Activated T-cell treated with anti-CD3 and anti-CD28 coated beads, Interleukin-2, amount 50 U/mL, for 4 hours (primary cell): ENCODE data around the gene TTLL6. TPM values are rescaled to one million over a fixed set of nuclear protein-coding genes. Genes with fewer than 3 reads are reported as not detected.

ENCODE experiments used
- ATAC-seq, 2 donors: fragments of 200-7000 bp; cut with Tn5 transposase; one replicate each; pipeline ENCODE4 v1.10.0; 2021
- DNase-seq: peaks from one replicate; pipeline ENCODE4 v3.0.0-alpha.2; 2020
- H3K27me3 Mint-ChIP-seq: one replicate; pipeline ENCODE4 v1.8.0; 2021; ENCODE audit warnings: low read depth, mixed read lengths
- H3K36me3 Mint-ChIP-seq: one replicate; pipeline ENCODE4 v1.8.0; 2022; ENCODE audit warnings: mixed read lengths; ENCODE audit not compliant: insufficient read depth
- H3K4me1 Mint-ChIP-seq: one replicate; pipeline ENCODE4 v1.8.0; 2021; ENCODE audit warnings: low read depth, mixed read lengths
- H3K4me3 Mint-ChIP-seq: one replicate; pipeline ENCODE4 v1.8.0; 2021; ENCODE audit warnings: mild to moderate bottlenecking, moderate library complexity, mixed read lengths
- H3K9me3 Mint-ChIP-seq: one replicate; pipeline ENCODE4 v1.8.0; 2021; ENCODE audit warnings: mixed read lengths
- total RNA-seq, 3 donors: library from RNA; stranded (reverse); gene quantifications; one replicate each; pipeline ENCODE4 v1.2.1, GENCODE V29; 2021

TTLL6 gene
- total RNA-seq, 3 donors from 2014 or later, result not detected

DNA sequence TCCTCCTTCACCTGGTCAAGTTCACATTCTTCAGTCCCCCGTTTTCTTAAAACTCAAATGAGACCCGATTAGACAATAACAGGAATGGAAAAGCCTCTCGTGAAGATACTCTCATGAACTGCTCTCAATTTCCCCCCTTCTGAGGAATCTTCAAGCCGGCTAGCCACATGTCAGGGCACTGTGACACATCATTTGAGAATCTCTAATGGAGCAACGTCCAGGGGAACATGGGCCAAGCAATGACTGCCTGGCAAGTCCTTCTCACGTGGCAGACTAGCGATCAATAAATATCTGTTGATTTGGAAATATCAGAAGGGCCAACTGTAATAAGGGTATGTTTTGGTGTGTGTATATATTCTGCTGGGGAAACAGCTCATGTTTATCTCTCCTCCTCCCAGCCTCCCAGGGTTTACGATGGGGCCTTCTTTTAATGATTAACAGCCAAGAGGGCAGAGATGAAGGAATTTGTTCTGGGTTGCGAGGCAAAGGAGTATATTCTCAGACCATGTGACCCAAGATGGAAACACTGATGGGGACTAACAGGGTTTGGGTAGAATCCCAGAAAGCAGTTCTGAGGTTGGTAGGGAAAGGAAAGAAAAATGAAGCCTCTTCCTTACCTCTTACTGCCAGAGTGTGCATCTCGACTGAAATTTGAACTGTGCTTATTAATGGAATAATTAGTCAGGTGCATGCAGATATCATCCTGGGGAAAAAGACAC, 21.4 kb downstream of the TTLL6 start:
- peaks cover 8% of the 10 kb centered on the region for H3K4me1 Mint-ChIP-seq
- no peak for DNase-seq
- H3K4me3 Mint-ChIP-seq, result no peak overlapping the region
- H3K9me3 Mint-ChIP-seq, result no peaks in the 10 kb centered on the region
- H3K36me3 Mint-ChIP-seq, result no peaks in the 10 kb centered on the region
- no peak for ATAC-seq
- H3K27me3 Mint-ChIP-seq, result peaks cover 42% of the 10 kb centered on the region

DNA sequence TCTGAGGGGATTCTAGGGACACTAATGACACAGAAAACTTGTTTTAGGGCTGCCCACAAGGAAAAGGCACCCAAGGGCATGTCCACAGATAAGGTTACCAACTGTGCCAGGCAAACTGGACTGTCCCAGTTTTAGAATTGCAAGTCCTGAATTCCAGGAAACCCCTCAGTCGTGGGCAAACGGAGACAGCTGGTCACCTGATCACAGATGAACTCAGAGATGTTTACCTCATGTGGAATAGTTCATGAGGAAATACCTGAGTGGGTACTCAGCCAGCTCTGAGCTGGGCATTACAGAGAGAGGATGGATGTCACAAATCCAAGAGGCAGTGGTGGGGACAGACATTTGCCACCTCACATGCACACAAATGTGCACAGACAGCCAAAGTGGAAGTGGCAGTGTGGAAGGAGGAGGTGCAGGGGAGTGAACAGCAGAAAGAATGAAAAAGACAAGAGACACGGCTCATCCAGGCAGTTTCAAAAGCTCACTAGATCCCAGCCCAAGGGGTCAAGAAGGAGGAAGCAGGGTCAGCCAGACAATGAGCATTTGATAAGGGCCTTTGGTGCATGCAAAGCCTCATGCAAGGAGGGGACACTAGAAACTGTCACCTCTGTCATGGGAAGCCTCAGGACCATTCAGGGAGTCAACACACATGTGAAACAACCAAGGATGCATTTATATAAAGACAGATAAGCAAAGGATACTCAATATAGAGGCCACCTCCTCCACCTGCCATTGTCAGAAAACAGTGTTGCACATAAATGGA, 24.8 kb downstream of the TTLL6 start:
- no peaks in the 10 kb centered on the region for H3K36me3 Mint-ChIP-seq
- no peaks in the 10 kb centered on the region for H3K9me3 Mint-ChIP-seq
- peaks cover 36% of the 10 kb centered on the region for H3K27me3 Mint-ChIP-seq
- peaks cover 8% of the 10 kb centered on the region for H3K4me1 Mint-ChIP-seq
- H3K4me3 Mint-ChIP-seq, result no peak overlapping the region
- DNase-seq, result no peak
- no peak for ATAC-seq

DNA sequence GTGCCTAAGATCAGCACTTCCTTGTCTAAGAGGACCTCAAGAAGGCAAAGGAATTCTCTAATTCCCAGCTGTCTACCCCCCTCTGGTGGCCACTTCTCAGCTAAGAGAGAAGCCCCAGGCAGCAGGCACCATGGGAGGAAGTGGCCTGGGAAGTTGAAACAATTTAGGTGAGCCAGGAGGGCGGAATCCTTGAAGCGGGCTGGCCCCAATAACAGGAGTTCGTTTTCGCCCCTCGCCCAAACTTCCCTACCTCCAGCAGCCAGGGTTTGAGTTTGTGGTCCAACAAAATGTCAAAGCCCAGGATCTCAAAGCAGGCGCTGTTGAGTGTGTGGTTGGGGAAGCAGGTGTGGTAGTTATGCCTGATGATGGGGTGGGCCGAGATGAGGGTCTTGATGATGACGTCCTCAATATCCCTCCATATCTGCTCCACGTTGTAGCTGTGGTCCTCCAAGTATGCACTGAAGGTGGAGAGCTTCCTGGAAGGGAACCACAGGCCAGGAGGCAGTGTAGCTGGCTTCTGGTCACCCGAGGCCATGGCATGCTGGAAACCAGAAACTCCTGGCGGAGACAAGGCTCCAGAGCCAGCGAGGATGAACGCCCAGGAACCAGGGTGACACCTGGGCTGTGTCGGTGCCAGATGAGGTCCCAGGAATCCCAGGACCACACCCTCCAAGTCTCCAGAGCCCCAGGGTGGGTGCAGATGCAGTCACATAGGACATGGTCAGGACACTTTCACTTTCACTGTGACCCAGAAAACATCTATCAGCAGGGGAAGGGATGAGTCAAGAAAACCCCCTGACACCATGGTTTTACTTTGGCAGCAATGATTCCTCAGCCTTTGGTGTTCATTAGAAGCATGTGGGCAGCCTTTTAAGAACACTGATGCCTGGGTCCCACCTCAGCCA, 25.6 kb downstream of the TTLL6 start:
- DNase-seq (no peak), ATAC-seq (peak; percentile 48 to 67)
- no peak overlapping the region for H3K4me3 Mint-ChIP-seq
- no peaks in the 10 kb centered on the region for H3K36me3 Mint-ChIP-seq
- peaks cover 36% of the 10 kb centered on the region for H3K27me3 Mint-ChIP-seq
- H3K9me3 Mint-ChIP-seq, result no peaks in the 10 kb centered on the region
- peaks cover 8% of the 10 kb centered on the region for H3K4me1 Mint-ChIP-seq

DNA sequence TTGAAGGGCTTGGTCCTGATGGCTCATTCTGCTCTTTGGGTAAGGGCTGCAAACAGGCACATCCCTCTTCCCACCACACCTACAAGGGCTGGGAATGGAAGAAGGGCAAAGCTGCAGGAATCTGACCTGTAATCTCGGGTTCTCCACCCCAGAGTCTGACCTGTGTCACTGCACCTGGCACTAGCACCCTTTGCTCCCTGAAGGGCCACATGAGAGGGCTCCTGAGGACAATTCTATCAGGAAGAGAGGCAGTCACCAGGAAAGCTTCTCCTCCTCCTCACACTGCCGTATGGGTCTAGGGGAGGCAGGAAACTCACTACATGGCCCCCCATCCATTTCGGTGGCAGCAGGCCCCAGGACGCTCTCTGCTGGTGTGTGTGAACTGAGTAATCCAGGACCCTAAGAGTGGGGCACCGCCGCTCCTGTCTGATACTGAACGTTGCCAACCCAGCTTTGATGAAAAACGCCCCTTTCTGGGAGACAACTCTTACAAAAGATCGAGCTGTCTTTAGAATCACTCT, 26.4 kb downstream of the TTLL6 start:
- no peaks in the 10 kb centered on the region for H3K9me3 Mint-ChIP-seq
- ATAC-seq (peak in 1 of 2 donors; percentile 32), DNase-seq (no peak)
- no peaks in the 10 kb centered on the region for H3K36me3 Mint-ChIP-seq
- H3K27me3 Mint-ChIP-seq, result peaks cover 40% of the 10 kb centered on the region
- peaks cover 8% of the 10 kb centered on the region for H3K4me1 Mint-ChIP-seq
- no peak overlapping the region for H3K4me3 Mint-ChIP-seq

DNA sequence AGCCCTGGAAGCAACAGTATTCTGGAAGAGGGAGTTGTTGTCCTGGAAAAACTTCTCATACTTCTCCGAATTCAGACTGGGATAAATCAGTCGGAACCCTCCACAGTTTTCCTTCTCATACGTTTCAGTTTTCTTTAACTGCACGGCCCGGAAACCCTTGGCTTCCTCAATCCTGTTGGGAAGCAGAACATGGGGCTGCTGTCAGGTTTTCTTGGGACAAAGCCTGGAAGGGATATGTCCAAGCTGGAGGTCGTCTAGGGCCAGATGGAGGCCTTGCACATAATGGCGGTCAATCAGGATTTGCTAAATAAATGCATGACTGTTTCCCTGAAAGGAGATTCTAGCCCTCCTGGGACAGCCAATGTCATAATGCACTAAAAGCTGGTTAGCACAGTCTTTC, 29.2 kb downstream of the TTLL6 start:
- Mint-ChIP-seq H3K9me3 (no peaks in the 10 kb centered on the region), H3K27me3 (peaks cover 38% of the 10 kb centered on the region), H3K4me1 (peaks cover 8% of the 10 kb centered on the region), H3K36me3 (no peaks in the 10 kb centered on the region), H3K4me3 (no peak overlapping the region)
- DNase-seq (no peak), ATAC-seq (no peak)

DNA sequence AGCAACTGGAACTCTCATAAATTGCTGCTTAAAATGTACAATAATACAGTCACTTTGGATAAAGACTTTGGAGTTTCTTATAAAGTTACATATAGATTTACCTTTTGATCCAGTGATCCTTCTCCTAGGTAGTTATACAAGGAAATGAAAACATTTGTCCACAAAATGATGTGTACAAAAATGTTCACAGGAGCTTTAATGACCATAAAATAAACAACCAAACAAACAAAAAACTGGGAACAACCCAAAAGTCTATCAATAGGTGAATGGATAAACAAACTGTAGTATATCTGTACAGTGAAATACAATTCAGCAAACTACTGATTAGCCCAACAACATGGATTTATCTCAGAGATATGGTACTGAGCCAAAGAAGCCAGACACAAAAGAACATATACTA, 37.6 kb downstream of the TTLL6 start:
- no peaks in the 10 kb centered on the region for H3K9me3 Mint-ChIP-seq
- no peaks in the 10 kb centered on the region for H3K36me3 Mint-ChIP-seq
- H3K27me3 Mint-ChIP-seq, result peaks cover 12% of the 10 kb centered on the region
- DNase-seq, result no peak
- ATAC-seq, result no peak
- no peak overlapping the region for H3K4me3 Mint-ChIP-seq
- no peaks in the 10 kb centered on the region for H3K4me1 Mint-ChIP-seq

DNA sequence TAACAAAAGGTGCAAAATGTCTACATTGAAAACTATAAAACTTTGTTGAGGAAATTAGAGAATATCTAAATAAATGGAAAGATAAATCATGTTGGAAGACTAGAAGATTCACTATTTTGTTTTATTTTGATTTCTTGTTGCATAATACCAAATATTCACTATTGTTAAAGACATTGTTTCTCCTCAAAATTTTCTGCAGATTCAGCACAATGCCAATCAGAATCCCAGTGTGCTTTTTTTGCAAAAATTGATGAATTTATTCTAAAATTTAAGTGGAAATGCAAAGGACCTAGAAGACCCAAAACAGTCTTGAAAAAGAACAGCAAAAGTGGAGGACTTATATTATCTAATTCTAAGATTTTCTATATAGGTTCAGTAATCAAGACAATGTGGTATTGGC, 40.4 kb downstream of the TTLL6 start:
- Mint-ChIP-seq H3K27me3 (peaks cover 23% of the 10 kb centered on the region), H3K9me3 (no peaks in the 10 kb centered on the region)
- no peak for DNase-seq

DNA sequence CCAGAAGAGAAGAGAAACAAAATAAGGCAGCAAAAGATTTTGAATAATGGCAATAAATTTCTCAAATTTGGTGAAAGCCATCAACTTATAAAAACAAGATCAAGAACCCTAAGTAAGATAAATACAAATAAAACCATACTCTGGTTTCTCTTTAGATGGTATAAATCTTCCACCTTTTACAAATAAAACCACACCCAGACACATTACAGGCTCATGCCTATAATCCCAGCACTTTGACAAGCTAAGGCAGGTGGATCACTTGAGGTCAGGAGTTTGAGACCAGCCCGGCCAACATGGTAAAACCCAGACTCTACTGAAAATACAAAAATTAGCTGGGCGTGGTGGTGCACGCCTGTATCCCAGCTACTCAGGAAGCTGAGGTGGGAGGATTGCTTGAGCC, 43.8 kb downstream of the TTLL6 start:
- DNase-seq, result no peak
- no peaks in the 10 kb centered on the region for H3K4me1 Mint-ChIP-seq

More for the DNA sequence above, 40.4 kb downstream of the TTLL6 start:
- H3K4me1 Mint-ChIP-seq, result no peaks in the 10 kb centered on the region
- no peak for ATAC-seq
- no peaks in the 10 kb centered on the region for H3K36me3 Mint-ChIP-seq
- no peak overlapping the region for H3K4me3 Mint-ChIP-seq

DNA sequence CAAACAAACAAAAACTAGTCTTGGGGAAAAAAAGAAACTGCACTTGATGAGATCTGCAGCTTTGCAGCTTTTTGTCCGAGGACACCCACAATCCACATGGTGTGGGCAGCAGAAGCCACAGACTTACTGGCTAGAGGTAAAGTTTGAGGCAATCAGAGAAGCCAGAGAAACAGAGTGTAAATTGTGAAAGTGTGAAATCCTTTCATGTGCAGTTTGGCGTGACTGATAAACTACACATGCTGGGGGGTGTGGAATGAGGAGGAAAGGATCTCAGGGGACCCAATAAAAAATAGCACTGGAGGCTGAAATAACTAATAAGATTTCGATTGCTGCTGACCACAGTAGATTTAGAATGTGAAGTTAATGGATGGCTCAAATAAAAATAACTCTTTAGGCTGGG, 46.1 kb downstream of the TTLL6 start:
- Mint-ChIP-seq H3K36me3 (no peaks in the 10 kb centered on the region), H3K4me1 (no peaks in the 10 kb centered on the region), H3K9me3 (no peaks in the 10 kb centered on the region), H3K4me3 (no peak overlapping the region), H3K27me3 (peaks cover 49% of the 10 kb centered on the region)
- ATAC-seq (no peak), DNase-seq (no peak)

More for the DNA sequence above, 43.8 kb downstream of the TTLL6 start:
- peaks cover 43% of the 10 kb centered on the region for H3K27me3 Mint-ChIP-seq
- no peak overlapping the region for H3K4me3 Mint-ChIP-seq
- ATAC-seq, result no peak
- no peaks in the 10 kb centered on the region for H3K36me3 Mint-ChIP-seq
- no peaks in the 10 kb centered on the region for H3K9me3 Mint-ChIP-seq

DNA sequence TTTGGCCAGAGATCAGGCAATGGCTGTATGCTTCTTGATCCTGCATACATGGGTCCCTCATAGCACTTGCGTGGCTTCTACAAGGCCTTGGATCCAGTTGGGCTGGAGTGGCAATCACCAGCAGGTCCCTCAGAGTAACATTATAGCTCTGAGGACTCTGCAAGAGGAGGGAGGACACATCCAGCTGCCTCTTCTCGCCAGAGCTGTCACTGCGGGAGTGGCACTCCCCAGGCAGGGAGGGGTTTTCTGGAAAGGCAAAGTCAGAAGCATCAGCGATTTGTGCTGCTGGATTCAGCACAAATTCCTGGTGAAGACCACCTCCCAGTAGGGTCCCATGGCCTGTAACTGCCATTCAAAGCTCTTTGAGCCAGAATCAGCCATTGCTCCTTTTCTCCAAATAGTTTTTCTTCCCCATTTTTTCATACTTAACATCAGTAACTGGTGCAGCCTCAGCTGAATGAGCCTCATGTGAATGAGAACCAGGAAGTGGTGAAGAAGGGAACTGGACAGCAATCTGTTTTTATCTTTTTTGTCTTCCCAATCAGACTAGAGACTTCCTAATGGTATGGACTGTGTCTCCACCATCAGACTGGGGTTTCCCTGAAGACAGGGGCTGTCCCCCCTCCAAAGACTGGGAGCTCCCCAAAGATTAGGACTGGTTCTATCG, 47.9 kb downstream of the TTLL6 start:
- Mint-ChIP-seq H3K4me1 (no peaks in the 10 kb centered on the region), H3K27me3 (peaks cover 49% of the 10 kb centered on the region)

DNA sequence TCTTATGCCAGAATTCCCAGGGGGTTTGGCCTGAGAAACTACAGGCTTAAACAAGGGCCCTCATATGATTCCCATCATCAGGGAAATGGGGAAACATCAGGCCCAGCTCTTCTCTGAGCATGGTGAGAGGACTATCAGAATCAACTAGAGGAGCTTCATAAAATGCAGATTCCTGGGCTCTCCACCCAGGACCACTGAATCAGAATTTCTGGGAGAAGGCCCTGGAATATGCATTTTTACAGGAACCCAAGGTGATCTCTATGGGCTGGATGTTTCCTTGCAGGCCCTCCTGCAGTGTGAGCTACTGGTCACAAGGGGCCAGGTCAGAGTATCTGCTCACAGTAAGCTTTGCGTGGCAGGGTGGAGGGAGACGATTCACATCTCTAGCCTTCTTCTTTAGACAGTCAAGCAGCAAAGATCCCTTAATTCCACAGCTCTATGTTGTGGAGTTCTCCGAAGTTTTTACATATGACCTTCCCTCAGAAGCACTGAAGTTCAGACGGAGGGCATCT, 49.7 kb downstream of the TTLL6 start:
- no peak for DNase-seq
- Mint-ChIP-seq H3K9me3 (no peaks in the 10 kb centered on the region), H3K36me3 (no peaks in the 10 kb centered on the region), H3K4me3 (no peak overlapping the region), H3K4me1 (no peaks in the 10 kb centered on the region), H3K27me3 (peaks cover 56% of the 10 kb centered on the region)
- no peak for ATAC-seq

More for the DNA sequence above, 47.9 kb downstream of the TTLL6 start:
- DNase-seq (no peak), ATAC-seq (no peak)
- Mint-ChIP-seq H3K36me3 (no peaks in the 10 kb centered on the region), H3K4me3 (no peak overlapping the region), H3K9me3 (no peaks in the 10 kb centered on the region)

DNA sequence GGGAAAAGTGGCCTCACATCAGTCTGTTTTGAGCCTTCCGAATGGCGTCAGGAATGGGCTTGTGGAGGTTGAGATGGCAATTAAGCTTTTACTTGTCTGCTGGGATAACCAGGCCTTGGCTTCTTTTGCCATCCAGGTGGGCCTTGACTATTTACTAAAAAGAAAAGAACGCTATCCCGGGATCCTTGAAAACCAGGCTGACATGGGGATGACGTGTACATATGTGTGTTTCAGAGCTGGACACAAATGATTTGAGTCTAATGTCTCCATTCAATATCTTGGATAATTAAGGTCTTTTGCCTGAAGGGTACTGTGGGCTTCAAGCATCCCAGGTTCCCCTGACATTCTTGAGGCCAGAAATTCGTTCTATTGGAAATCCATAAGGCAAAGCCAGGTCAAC, 55.9 kb downstream of the TTLL6 start:
- no peak for DNase-seq
- H3K27me3 Mint-ChIP-seq, result peaks cover 83% of the 10 kb centered on the region
- H3K36me3 Mint-ChIP-seq, result no peaks in the 10 kb centered on the region
- H3K4me3 Mint-ChIP-seq, result no peak overlapping the region
- ATAC-seq, result no peak
- no peaks in the 10 kb centered on the region for H3K4me1 Mint-ChIP-seq
- no peaks in the 10 kb centered on the region for H3K9me3 Mint-ChIP-seq

DNA sequence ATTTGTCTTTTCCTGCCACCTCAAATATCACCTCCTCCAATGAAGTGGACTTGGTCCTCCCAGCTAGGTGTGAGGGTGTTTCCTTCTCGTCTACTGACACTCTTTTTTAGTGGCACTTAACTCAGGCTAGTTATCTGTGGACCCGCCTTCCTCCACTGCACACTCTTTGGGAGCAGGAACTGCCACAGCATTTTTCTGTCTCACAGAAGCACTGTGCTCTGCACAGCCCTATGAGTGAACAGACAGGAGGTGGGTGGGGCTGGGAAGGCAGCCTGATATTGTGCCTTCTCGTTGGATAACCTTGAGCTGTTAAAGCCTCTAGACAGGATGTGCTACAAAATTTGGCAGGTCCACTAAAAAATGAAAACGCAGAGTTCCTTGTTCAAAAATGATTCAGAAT, 56.6 kb downstream of the TTLL6 start:
- DNase-seq (no peak), ATAC-seq (no peak)
- H3K27me3 Mint-ChIP-seq, result peaks cover 84% of the 10 kb centered on the region
- no peaks in the 10 kb centered on the region for H3K4me1 Mint-ChIP-seq
- H3K4me3 Mint-ChIP-seq, result no peak overlapping the region
- H3K9me3 Mint-ChIP-seq, result no peaks in the 10 kb centered on the region
- no peaks in the 10 kb centered on the region for H3K36me3 Mint-ChIP-seq
